H1 (cell line): ENCODE measurements around the gene SLC4A8. TPM values are rescaled to one million over a fixed set of nuclear protein-coding genes. Genes with fewer than 3 reads are reported as not detected.

Experiments
- CTCF ChIA-PET: fragments of 300-600 bp; sonication (Branson Sonifier 250); formaldehyde crosslinking; loops from one replicate; lab custom pipeline; 2021; ENCODE audit not compliant: partially characterized antibody; lab: Charles Lee
- POLR2A ChIA-PET: fragments of 300-600 bp; sonication (Branson Sonifier 250); formaldehyde crosslinking; loops from one replicate; lab custom pipeline; 2021; ENCODE audit warnings: inconsistent platforms; ENCODE audit not compliant: partially characterized antibody; lab: Charles Lee
- DNase-seq, 2 experiments: peaks; one replicate each; pipeline versions ENCODE4 v3.0.0 to v3.0.0-alpha.2; 2010 to 2022; ENCODE audit warnings: low spot score in 2 of 2, low read depth in 1 of 2, mixed read lengths in 1 of 2
- FAIRE-seq: peaks from 2 replicates; lab custom pipeline; 2011; peaks lifted over from hg19 to GRCh38; lab: Jason Lieb, UNC
- H2AFZ ChIP-seq: 2 replicates; pipeline ENCODE4 v1.8.1; 2012; ENCODE audit warnings: low read length, inconsistent platforms
- H2AK5ac ChIP-seq: 2 replicates; pipeline ENCODE4 v1.6.1; 2013; ENCODE audit warnings: low read depth, low read length
- H2BK120ac ChIP-seq: replicated peaks from 2 replicates; pipeline ENCODE3; 2013; ENCODE audit warnings: low read depth, low read length, inconsistent platforms
- H2BK12ac ChIP-seq: 2 replicates; pipeline ENCODE4 v1.6.1; 2013; ENCODE audit warnings: low read depth, low read length
- H2BK15ac ChIP-seq: 2 replicates; pipeline ENCODE4 v1.6.1; 2013; ENCODE audit warnings: low read length
- H2BK20ac ChIP-seq: 2 replicates; pipeline ENCODE4 v1.6.1; 2013; ENCODE audit warnings: low read length
- H2BK5ac ChIP-seq: 2 replicates; pipeline ENCODE4 v1.6.1; 2013; ENCODE audit warnings: low read depth, low read length
- H3K14ac ChIP-seq: 2 replicates; pipeline ENCODE4 v1.6.1; 2013; ENCODE audit warnings: inconsistent platforms; ENCODE audit not compliant: insufficient read length
- H3K18ac ChIP-seq: 2 replicates; pipeline ENCODE4 v1.6.1; 2013; ENCODE audit warnings: low read length; ENCODE audit errors: extremely low read depth
- H3K23ac ChIP-seq: 2 replicates; pipeline ENCODE4 v1.6.1; 2013; ENCODE audit warnings: inconsistent platforms; ENCODE audit not compliant: insufficient read length
- H3K23me2 ChIP-seq: 2 replicates; pipeline ENCODE4 v1.6.1; 2013; ENCODE audit warnings: low read depth, low read length
- H3K27ac ChIP-seq: 2 replicates; pipeline ENCODE4 v1.6.1; 2011; ENCODE audit warnings: low read depth, low read length, inconsistent platforms
- H3K27me3 ChIP-seq, 4 experiments: replicated peaks in 1 of 4; 1 replicate in 1 of 4; 2 replicates in 3 of 4; pipeline versions ENCODE4 v1.6.1 to v1.8.1; 2011 to 2013; ENCODE audit warnings: low read length in 3 of 4, mild to moderate bottlenecking in 3 of 4, inconsistent platforms in 2 of 4, mixed read lengths in 2 of 4, moderate library complexity in 1 of 4; ENCODE audit not compliant: control insufficient read depth in 3 of 4, insufficient read depth in 3 of 4; ENCODE audit errors: extremely low read depth in 1 of 4
- H3K36me3 ChIP-seq, 4 experiments: 2 replicates each; pipeline versions ENCODE4 v1.6.1 to v1.8.1; 2011 to 2013; ENCODE audit warnings: mild to moderate bottlenecking in 4 of 4, low read length in 3 of 4, moderate library complexity in 2 of 4, control low read depth in 1 of 4, inconsistent platforms in 1 of 4; ENCODE audit not compliant: insufficient read depth in 4 of 4, control insufficient read depth in 2 of 4
- H3K4ac ChIP-seq: replicated peaks from 2 replicates; pipeline ENCODE3; 2013; ENCODE audit warnings: low read length, low read depth, mixed read lengths, inconsistent platforms; ENCODE audit not compliant: insufficient read length
- H3K4me1 ChIP-seq, 4 experiments: replicated peaks in 1 of 4; 1 replicate in 1 of 4; 2 replicates in 3 of 4; pipeline versions ENCODE4 v1.6.1 to v1.8.1; 2011 to 2013; ENCODE audit warnings: low read length in 3 of 4, inconsistent platforms in 2 of 4, mixed read lengths in 1 of 4; ENCODE audit not compliant: insufficient read depth in 4 of 4, control insufficient read depth in 3 of 4
- H3K4me2 ChIP-seq, 2 experiments: 2 replicates each; pipeline versions ENCODE4 v1.6.1 to v1.8.1; 2011 to 2013; ENCODE audit warnings: low read depth in 2 of 2, low read length in 2 of 2, control low read depth in 1 of 2, inconsistent platforms in 1 of 2, mild to moderate bottlenecking in 1 of 2; ENCODE audit not compliant: insufficient read depth in 1 of 2
- H3K4me3 ChIP-seq, 4 experiments: fragments of 200-600, 300-600 bp in 1 of 4; sonication (generic), shearing (Covaris generic), sonication (Bioruptor Twin) in 1 of 4; 2 replicates each; pipeline versions ENCODE4 v1.5.1 to v1.8.1; 2011 to 2016; ENCODE audit warnings: low read length in 4 of 4, low read depth in 3 of 4, control low read depth in 2 of 4, inconsistent platforms in 2 of 4, mild to moderate bottlenecking in 2 of 4, mixed read lengths in 1 of 4, moderate library complexity in 1 of 4; ENCODE audit not compliant: insufficient read depth in 2 of 4; ENCODE audit errors: extremely low read depth in 1 of 4
- H3K56ac ChIP-seq: replicated peaks from 2 replicates; pipeline ENCODE3; 2013; ENCODE audit warnings: low read depth, mild to moderate bottlenecking, mixed read lengths, low read length, inconsistent platforms; ENCODE audit not compliant: insufficient read length
- H3K79me1 ChIP-seq: 2 replicates; pipeline ENCODE4 v1.6.1; 2013; ENCODE audit warnings: low read depth, low read length, control low read depth
- H3K79me2 ChIP-seq, 2 experiments: 2 replicates each; pipeline versions ENCODE4 v1.6.1 to v1.8.1; 2012 to 2013; ENCODE audit warnings: low read length in 2 of 2, mild to moderate bottlenecking in 2 of 2, inconsistent platforms in 1 of 2; ENCODE audit not compliant: insufficient read depth in 2 of 2, control insufficient read depth in 1 of 2
- H3K9ac ChIP-seq, 4 experiments: replicated peaks in 1 of 4; 1 replicate in 1 of 4; 2 replicates in 3 of 4; pipeline versions ENCODE4 v1.6.1 to v1.8.1; 2011 to 2013; ENCODE audit warnings: low read depth in 3 of 4, low read length in 3 of 4, control low read depth in 2 of 4, mild to moderate bottlenecking in 2 of 4, moderate library complexity in 2 of 4, inconsistent platforms in 1 of 4; ENCODE audit errors: extremely low read depth in 1 of 4
- H3K9me3 ChIP-seq, 2 experiments: 2 replicates each; pipeline versions ENCODE4 v1.6.1 to v1.8.1; 2012 to 2013; ENCODE audit warnings: mild to moderate bottlenecking in 2 of 2, moderate library complexity in 2 of 2, control low read depth in 1 of 2, inconsistent platforms in 1 of 2, low read depth in 1 of 2, low read length in 1 of 2, mixed read lengths in 1 of 2; ENCODE audit not compliant: insufficient read depth in 2 of 2
- H4K20me1 ChIP-seq, 2 experiments: replicated peaks in 1 of 2; 2 replicates each; pipeline versions ENCODE3 to v1.8.1; 2011 to 2013; ENCODE audit warnings: inconsistent platforms in 2 of 2, low read length in 2 of 2, mild to moderate bottlenecking in 1 of 2; ENCODE audit not compliant: insufficient read depth in 2 of 2, control insufficient read depth in 1 of 2
- H4K5ac ChIP-seq: 2 replicates; pipeline ENCODE4 v1.6.1; 2013; ENCODE audit warnings: low read length, low read depth, mixed read lengths, inconsistent platforms; ENCODE audit not compliant: insufficient read length
- H4K8ac ChIP-seq: 2 replicates; pipeline ENCODE4 v1.8.0; 2013; ENCODE audit warnings: mild to moderate bottlenecking, moderate library complexity, low read length, inconsistent platforms; ENCODE audit not compliant: insufficient read depth; ENCODE audit errors: extremely low read depth
- H4K91ac ChIP-seq: replicated peaks from 2 replicates; pipeline ENCODE3; 2013; ENCODE audit warnings: low read length, mixed read lengths, inconsistent platforms; ENCODE audit not compliant: insufficient read length
- BACH1 ChIP-seq: IDR thresholded peaks from 2 replicates; pipeline ENCODE4 v1.6.1; 2012; ENCODE audit warnings: low read length, improper control_type of control experiment
- BRCA1 ChIP-seq: IDR thresholded peaks from 2 replicates; pipeline ENCODE4 v1.6.1; 2012; ENCODE audit warnings: low read depth, low read length, improper control_type of control experiment
- CBX8 ChIP-seq: fragments of 300-800, 300-1000 bp; sonication (generic); IDR thresholded peaks from 2 replicates; pipeline ENCODE4 v1.7.1; 2016; ENCODE audit warnings: low read depth, low read length, borderline replicate concordance
- EZH2 ChIP-seq: fragments of 200-600 bp; sonication (generic); IDR thresholded peaks from 2 replicates; pipeline ENCODE4 v1.7.1; 2012; ENCODE audit warnings: low read depth, mild to moderate bottlenecking, moderate library complexity, low read length, inconsistent platforms; ENCODE audit not compliant: severe bottlenecking
- JUND ChIP-seq: IDR thresholded peaks from 2 replicates; pipeline ENCODE4 v1.6.1; 2011; ENCODE audit warnings: mild to moderate bottlenecking, improper control_type of control experiment, low read length
- TAF7 ChIP-seq: optimal IDR thresholded peaks from 2 replicates; pipeline ENCODE3; 2011; ENCODE audit warnings: low read depth, mild to moderate bottlenecking, inconsistent platforms, low read length, moderate library complexity, borderline replicate concordance
- WGBS, 2 experiments: shearing (Covaris generic) in 1 of 2; methylation state at CpG; one replicate each; pipeline versions ENCODE4 v1.1.6 to v1.1.7; 2013 to 2015; ENCODE audit warnings: low lambda C conversion rate in 2 of 2, mixed read lengths in 2 of 2, inconsistent platforms in 1 of 2, low coverage in 1 of 2, missing lambda C conversion rate in 1 of 2; ENCODE audit not compliant: insufficient replicate concordance in 2 of 2, insufficient coverage in 1 of 2, insufficient read length in 1 of 2; ENCODE audit errors: extremely low coverage in 1 of 2, missing lambda C conversion rate in 1 of 2; 5-methylcytosine and 5-hydroxymethylcytosine counted together
- polyA plus RNA-seq, 7 experiments: library from polyadenylated mRNA; depleted of rRNA in 3 of 7; stranded (reverse) in 5 of 7; unstranded in 2 of 7; fragments of >200 nt in 5 of 7; fragments of 200-250 nt in 2 of 7; gene quantifications; 1 replicate in 5 of 7; 2 replicates in 1 of 7; 4 replicates in 1 of 7; pipeline versions ENCODE4 v1.2.1 to v1.2.3, GENCODE V29; 2011 to 2013; ENCODE audit warnings: missing spikeins in 2 of 7, mixed read lengths in 2 of 7
- total RNA-seq: library from RNA; stranded (reverse); fragmentation: NEBNext Ultra II Directional; extraction: Animal tissue kit (Norgen Biotek cat#: 25700); gene quantifications from 2 replicates; pipeline ENCODE4 v1.2.1, GENCODE V29; 2021

SLC4A8 gene
- total and polyA plus RNA-seq, 2 of the 8 experiments (the other 6 are each of a cell fraction or from before 2014, with no cell fraction given): 11.2 to 13.4 TPM

DNA sequence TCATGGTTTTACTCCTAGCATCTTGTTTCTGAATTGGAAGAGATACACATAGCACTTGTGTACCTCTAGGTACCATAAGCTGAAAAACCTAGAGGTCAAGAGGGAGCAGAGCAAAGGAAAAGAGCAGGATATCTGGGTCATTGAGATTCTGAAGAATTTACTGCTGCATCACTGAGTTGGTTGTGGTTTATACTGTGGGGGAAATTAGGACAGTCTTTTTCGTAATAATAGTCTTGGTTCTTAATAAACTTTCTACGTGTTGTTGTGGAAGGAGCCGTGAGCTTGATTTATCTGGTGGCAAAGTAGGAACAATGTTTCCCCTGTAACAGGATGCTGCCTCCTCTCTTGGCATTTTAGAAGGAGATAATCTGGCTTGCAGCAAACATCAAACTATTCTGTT, 80.2 kb downstream of the SLC4A8 start:
- Histone ChIP-seq H2BK20ac (no peak overlapping the region), H2AFZ (no peak overlapping the region), H3K56ac (no peak overlapping the region), H2BK120ac (no peak overlapping the region), H4K8ac (no peak overlapping the region), H3K9me3 (no peaks in the 10 kb centered on the region), H3K14ac (no peak overlapping the region), H4K5ac (no peak overlapping the region), H3K23me2 (no peaks in the 10 kb centered on the region), H3K4me2 (no peak overlapping the region), H3K79me1 (no peaks in the 10 kb centered on the region), H3K27me3 (no peaks in the 10 kb centered on the region), H3K4ac (no peak overlapping the region), H3K27ac (no peak overlapping the region), H2AK5ac (no peak overlapping the region), H3K4me3 (no peak overlapping the region), H3K23ac (no peak overlapping the region), H3K36me3 (peaks cover 0 to 5% (median under 1%) of the 10 kb centered on the region in 4 experiments; a peak in 3 of 8 replicates), H4K91ac (no peak overlapping the region), H2BK5ac (no peak overlapping the region), H3K18ac (no peak overlapping the region), H4K20me1 (no peaks in the 10 kb centered on the region), H3K79me2 (no peaks in the 10 kb centered on the region), H3K9ac (no peak overlapping the region), H2BK15ac (no peak overlapping the region), H3K4me1 (no peaks in the 10 kb centered on the region), H2BK12ac (no peak overlapping the region)
- 94% methylated on average over 3 of the region's 3 CpGs; no CpG with 5 or more reads in 1 of the 2 experiments for WGBS, 2 experiments
- ChIA-PET CTCF (interaction anchor here (0.7 to 2.1 kb wide), 9 partner anchors 12 to 310 kb away, joined by 3 to 7 read pairs (median 3); no protein-coding TSS in a partner anchor), POLR2A (interaction anchor here (0.7 kb wide), 1 partner anchor 9 kb away, joined by 3 read pairs; no protein-coding TSS in a partner anchor)
- DNase-seq: no peak
- FAIRE-seq: no peak
- TF ChIP-seq JUND (no peak), EZH2 (no peak), TAF7 (no peak), BRCA1 (no peak), CBX8 (no peak), BACH1 (no peak)
